ES-I3 (cell line): ENCODE results near the gene STRN.

Experiments used
- H3K36me3 ChIP-seq: 2 replicates; pipeline ENCODE4 v1.6.1; 2013; ENCODE audit warnings: mild to moderate bottlenecking, low read length, control low read depth, moderate library complexity; ENCODE audit not compliant: insufficient read depth
- H3K4me1 ChIP-seq: 2 replicates; pipeline ENCODE4 v1.6.1; 2013; ENCODE audit warnings: mild to moderate bottlenecking, control low read depth, low read length; ENCODE audit not compliant: insufficient read depth
- H3K9ac ChIP-seq: 2 replicates; pipeline ENCODE4 v1.6.1; 2013; ENCODE audit warnings: low read depth, mild to moderate bottlenecking, low read length, moderate library complexity
- H3K9me3 ChIP-seq: 2 replicates; pipeline ENCODE4 v1.6.1; 2013; ENCODE audit warnings: mild to moderate bottlenecking, low read length, moderate library complexity; ENCODE audit not compliant: control insufficient read depth, insufficient read depth

STRN gene

DNA sequence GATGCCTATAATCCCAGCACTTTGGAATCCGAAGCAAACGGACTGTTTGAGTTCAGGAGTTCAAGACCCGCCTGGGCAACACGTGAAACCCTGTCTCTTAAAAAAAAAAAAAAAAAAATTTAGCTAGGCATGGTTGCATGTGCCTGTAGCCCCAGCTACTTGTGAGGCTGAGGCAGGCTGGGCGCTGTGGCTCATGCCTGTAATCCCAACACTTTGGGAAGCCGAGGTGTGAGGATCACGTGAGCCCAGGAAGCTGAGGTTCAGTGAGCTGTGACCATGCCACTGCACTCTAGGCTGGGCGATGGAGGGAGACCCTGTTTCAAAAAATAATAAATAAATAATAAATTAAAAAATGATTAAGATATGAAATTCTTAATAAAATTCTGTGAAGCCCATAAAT lies 9.0 kb upstream of the STRN start:
- Histone ChIP-seq H3K9me3 (no peaks in the 10 kb centered on the region), H3K4me1 (0 out of 2 replicates have a peak, but pooled peaks cover 4% of the 10 kb centered on the region), H3K9ac (no peak overlapping the region), H3K36me3 (no peaks in the 10 kb centered on the region)

GRCh38 chr2:36973320-36973719 lies 7.0 kb upstream of the STRN start:
- Histone ChIP-seq H3K9ac (no peak overlapping the region), H3K9me3 (no peaks in the 10 kb centered on the region), H3K36me3 (no peaks in the 10 kb centered on the region), H3K4me1 (peaks cover 7% of the 10 kb centered on the region)

GRCh38 chr2:36971990-36972389 lies 5.7 kb upstream of the STRN start:
- no peaks in the 10 kb centered on the region for H3K9me3 ChIP-seq
- no peak overlapping the region for H3K9ac ChIP-seq

DNA sequence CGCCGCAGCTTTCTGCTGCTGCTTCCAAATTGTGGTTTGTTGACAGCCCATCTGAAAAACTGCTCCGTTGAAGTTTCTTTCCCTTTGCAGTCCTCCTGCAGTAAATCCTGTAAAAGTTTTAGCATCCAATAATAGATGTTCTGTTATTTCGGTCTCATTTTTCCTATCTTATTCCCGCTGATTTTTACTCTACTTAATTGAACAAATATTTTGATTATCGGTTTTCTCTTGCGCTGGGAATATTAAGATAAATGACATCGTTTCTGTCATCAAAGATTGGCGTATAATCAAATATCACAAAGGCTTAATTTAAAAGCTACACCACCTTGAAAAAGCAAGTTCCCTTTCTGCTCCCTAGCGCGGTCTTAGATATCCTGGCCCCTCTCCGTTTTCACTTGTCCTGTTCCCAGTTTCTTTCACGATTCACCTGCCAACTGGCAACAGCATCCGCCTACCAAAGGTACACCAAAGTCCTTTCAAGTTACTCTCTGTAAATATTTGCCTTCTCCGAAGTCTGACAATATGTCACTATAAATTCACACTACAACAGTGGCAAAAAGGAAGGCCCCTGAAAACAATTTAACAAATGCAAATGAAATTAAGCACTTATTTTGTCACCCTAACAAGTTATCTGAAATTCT lies 1.0 kb upstream of the STRN start:
- Histone ChIP-seq H3K4me1 (peaks cover 15% of the 10 kb centered on the region), H3K9me3 (no peaks in the 10 kb centered on the region), H3K9ac (peak overlapping the region; percentile 60)

More at GRCh38 chr2:36971990-36972389, 5.7 kb upstream of the STRN start:
- Histone ChIP-seq H3K4me1 (peaks cover 15% of the 10 kb centered on the region), H3K36me3 (no peaks in the 10 kb centered on the region)

GRCh38 chr2:36965751-36966369 lies 476 bp downstream of the STRN start:
- H3K36me3 ChIP-seq, result no peaks in the 10 kb centered on the region
- peak overlapping the region; percentile 67 for H3K9ac ChIP-seq
- peaks cover 25% of the 10 kb centered on the region for H3K4me1 ChIP-seq
- no peaks in the 10 kb centered on the region for H3K9me3 ChIP-seq

More for the DNA sequence above, 1.0 kb upstream of the STRN start:
- no peaks in the 10 kb centered on the region for H3K36me3 ChIP-seq

- Histone ChIP-seq H3K9me3 (no peaks in the 10 kb centered on the region), H3K36me3 (no peaks in the 10 kb centered on the region), H3K9ac (peak overlapping the region; percentile 67), H3K4me1 (peaks cover 29% of the 10 kb centered on the region)
Observed at GRCh38 chr2:36965206-36965605, 1.1 kb downstream of the STRN start.

DNA sequence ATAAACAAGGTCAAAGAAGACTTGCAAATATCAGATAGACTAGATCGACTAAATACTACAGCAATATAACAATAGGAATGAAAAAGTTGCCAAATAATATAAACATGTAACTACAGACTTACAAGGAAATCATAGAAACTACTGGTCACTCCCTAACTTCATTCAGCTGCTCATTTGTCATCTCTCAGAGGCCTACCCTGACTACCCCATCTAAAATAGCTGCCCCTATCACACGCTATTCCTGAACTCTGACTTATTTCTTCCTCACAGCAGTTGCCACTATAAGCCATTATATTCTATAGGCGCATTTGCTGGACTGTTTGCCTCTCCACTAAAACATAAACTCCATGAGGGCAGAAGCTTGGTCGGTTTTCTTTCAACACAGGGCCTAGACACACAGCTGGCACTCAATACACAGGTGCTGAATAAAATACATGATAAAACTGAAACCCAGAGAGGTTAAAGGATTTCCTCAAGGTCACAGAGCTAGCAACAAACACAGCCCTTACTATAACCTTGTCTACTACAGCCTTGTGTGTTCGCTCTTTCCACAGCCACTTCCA lies 1.8 kb downstream of the STRN start:
- Histone ChIP-seq H3K36me3 (no peaks in the 10 kb centered on the region), H3K9me3 (no peaks in the 10 kb centered on the region), H3K4me1 (peaks cover 29% of the 10 kb centered on the region), H3K9ac (peak overlapping the region; percentile 67)

DNA sequence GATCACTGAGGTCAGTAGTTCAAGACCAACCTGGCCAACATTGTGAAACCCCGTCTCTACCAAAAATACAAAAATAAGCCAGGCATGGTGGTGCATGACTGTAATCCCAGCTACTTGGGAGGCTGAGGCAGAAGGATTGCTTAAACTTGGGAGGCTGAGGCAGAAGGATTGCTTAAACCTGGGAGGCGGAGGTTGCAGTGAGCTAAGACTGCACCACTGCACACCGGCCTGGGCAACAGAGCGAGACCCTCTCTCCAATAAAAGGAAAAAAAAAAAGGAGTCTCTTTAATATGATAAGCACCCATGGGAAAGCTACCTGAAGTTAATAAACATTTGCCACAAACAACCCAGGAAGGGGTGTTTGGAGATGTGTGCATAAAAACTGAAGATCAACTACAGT lies 2.6 kb downstream of the STRN start:
- Histone ChIP-seq H3K9me3 (no peaks in the 10 kb centered on the region), H3K4me1 (peaks cover 29% of the 10 kb centered on the region), H3K9ac (no peak overlapping the region), H3K36me3 (no peaks in the 10 kb centered on the region)

- Histone ChIP-seq H3K9ac (no peak overlapping the region), H3K9me3 (no peaks in the 10 kb centered on the region), H3K4me1 (peaks cover 23% of the 10 kb centered on the region), H3K36me3 (no peaks in the 10 kb centered on the region)
Observed at GRCh38 chr2:36963106-36963505, 3.2 kb downstream of the STRN start.

DNA sequence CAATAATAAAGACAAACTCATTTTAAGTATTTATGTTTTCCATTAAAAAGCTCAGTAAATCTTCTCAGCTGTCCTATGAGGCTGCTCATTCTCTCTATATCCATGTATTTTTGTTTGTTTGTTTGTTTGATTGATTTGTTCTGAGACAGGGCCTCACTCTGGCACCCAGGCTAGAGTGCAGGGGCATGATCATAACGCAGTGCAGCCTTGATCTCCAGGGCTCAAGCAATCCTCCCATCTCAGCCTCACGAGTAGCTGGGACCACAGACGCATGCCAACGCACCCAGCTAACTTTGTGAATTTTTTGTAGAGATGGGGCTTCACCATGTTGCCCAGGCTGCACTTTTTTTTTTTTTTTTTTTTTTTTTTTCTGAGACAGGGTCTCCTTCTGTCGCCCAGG lies 5.6 kb downstream of the STRN start:
- no peaks in the 10 kb centered on the region for H3K9me3 ChIP-seq
- H3K4me1 ChIP-seq, result peaks cover 19% of the 10 kb centered on the region; the same call in 1 of the 2 replicates

DNA sequence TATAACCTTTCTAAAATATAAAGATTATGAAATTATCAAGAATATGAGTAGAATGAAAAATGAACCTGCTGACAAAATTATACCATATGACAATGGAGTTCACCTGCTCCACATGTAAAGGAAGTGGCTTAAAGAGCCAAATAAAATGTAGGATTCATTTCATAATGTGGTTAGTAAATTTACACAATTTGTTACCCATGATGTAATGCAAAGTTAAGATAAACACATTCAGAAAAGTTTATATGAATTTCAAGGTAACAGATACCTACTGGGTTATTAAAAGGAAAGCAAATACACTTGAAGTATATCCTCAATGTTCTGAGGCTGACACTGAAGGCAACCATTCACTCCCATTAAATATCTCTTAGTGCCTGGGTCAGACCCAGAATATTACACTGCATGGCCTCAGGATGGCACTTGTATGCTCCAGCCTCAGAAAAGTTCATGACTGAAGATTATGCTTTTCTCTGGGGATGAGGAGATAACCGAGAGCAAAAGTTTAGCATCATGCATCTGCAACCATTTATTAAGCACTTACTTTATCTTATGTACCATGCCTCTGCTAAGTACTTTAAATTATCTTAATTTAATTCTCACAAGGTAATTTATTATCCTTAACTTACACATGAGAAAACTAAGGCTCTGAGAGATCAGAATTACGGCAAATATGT lies 6.2 kb downstream of the STRN start:
- Histone ChIP-seq H3K9me3 (no peaks in the 10 kb centered on the region), H3K9ac (no peak overlapping the region), H3K36me3 (no peaks in the 10 kb centered on the region), H3K4me1 (peaks cover 25% of the 10 kb centered on the region)

More for the DNA sequence above, 5.6 kb downstream of the STRN start:
- no peak overlapping the region for H3K9ac ChIP-seq
- H3K36me3 ChIP-seq, result no peaks in the 10 kb centered on the region

GRCh38 chr2:36954977-36955607 lies 11.2 kb downstream of the STRN start:
- no peaks in the 10 kb centered on the region for H3K36me3 ChIP-seq
- H3K9ac ChIP-seq, result no peak overlapping the region
- peaks cover 29% of the 10 kb centered on the region for H3K4me1 ChIP-seq
- no peaks in the 10 kb centered on the region; the same call in 1 of the 2 replicates for H3K9me3 ChIP-seq

DNA sequence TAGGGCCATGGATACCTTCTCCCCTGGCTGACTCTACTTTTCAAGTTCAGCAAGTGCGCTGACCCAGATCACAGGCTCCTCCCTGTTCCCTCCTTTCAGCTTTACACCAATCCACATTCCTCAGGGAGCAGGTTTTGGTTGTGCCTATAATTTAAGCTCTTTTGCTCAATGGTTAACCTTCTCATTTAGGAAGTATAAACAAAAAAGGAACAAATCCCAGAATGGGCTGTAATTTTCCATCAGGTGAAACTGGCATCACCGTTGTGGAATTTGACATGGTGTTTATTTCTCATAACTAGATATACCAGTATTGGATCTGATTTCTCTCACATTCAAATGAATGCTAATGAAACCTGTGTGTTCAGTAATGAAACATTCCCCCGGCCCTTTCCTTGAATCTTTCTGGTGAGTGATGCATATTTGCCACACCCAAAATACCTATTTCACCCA lies 13.6 kb downstream of the STRN start:
- peaks cover 29% of the 10 kb centered on the region for H3K4me1 ChIP-seq
- no peak overlapping the region for H3K9ac ChIP-seq
- H3K36me3 ChIP-seq, result no peaks in the 10 kb centered on the region
- no peaks in the 10 kb centered on the region; the same call in 1 of the 2 replicates for H3K9me3 ChIP-seq

- Histone ChIP-seq H3K36me3 (no peaks in the 10 kb centered on the region), H3K4me1 (peaks cover 29% of the 10 kb centered on the region), H3K9ac (no peak overlapping the region; the same call in 1 of the 2 replicates)
Observed at GRCh38 chr2:36951574-36951973, 14.8 kb downstream of the STRN start.

More at GRCh38 chr2:36951574-36951973, 14.8 kb downstream of the STRN start:
- no peaks in the 10 kb centered on the region; the same call in 1 of the 2 replicates for H3K9me3 ChIP-seq
